Activated T-cell treated with anti-CD3 and anti-CD28 coated beads, Interleukin-2, amount 50 U/mL, for 72 hours (primary cell): ENCODE data around the gene ZNF326. TPM values are rescaled to one million over a fixed set of nuclear protein-coding genes. Genes with fewer than 3 reads are reported as not detected.
"Not testable (repeated sequence)": the region's sequence is repeated elsewhere in the genome, so short reads cannot be mapped to it uniquely, and the experiment has no call there.

Experiments
- ATAC-seq, 2 donors: fragments of 150-1000 bp; cut with Tn5 transposase; replicated peaks in 1 of 2; 2 replicates each; pipeline ENCODE4 v1.10.0; 2021; ENCODE audit warnings: moderate library complexity in 2 of 2, mild to moderate bottlenecking in 1 of 2
- DNase-seq, 2 donors: peaks; one replicate each; pipeline ENCODE4 v3.0.0; 2021 to 2022; ENCODE audit warnings: mixed read lengths in 1 of 2
- H3K27ac Mint-ChIP-seq: one replicate; pipeline ENCODE4 v1.8.0; 2022; ENCODE audit warnings: mild to moderate bottlenecking, moderate library complexity, mixed read lengths
- H3K27me3 Mint-ChIP-seq: one replicate; pipeline ENCODE4 v1.8.0; 2022; ENCODE audit warnings: low read depth, mixed read lengths
- H3K36me3 Mint-ChIP-seq, 2 donors: one replicate each; pipeline ENCODE4 v1.8.0; 2022; ENCODE audit warnings: mixed read lengths in 2 of 2, mild to moderate bottlenecking in 1 of 2; ENCODE audit not compliant: insufficient read depth in 2 of 2
- H3K4me1 Mint-ChIP-seq: one replicate; pipeline ENCODE4 v1.8.0; 2022; ENCODE audit warnings: low read depth, mixed read lengths
- H3K4me3 Mint-ChIP-seq, 2 donors: one replicate each; pipeline ENCODE4 v1.8.0; 2022; ENCODE audit warnings: mild to moderate bottlenecking in 2 of 2, mixed read lengths in 2 of 2, moderate library complexity in 2 of 2
- H3K9me3 Mint-ChIP-seq, 2 donors: one replicate each; pipeline ENCODE4 v1.8.0; 2022; ENCODE audit warnings: mixed read lengths in 2 of 2
- total RNA-seq, 2 donors: library from RNA; stranded (reverse); gene quantifications; one replicate each; pipeline ENCODE4 v1.2.3, GENCODE V29; 2022

ZNF326 gene
- total RNA-seq, 2 donors from 2014 or later: 16.4 to 20.3 TPM

DNA sequence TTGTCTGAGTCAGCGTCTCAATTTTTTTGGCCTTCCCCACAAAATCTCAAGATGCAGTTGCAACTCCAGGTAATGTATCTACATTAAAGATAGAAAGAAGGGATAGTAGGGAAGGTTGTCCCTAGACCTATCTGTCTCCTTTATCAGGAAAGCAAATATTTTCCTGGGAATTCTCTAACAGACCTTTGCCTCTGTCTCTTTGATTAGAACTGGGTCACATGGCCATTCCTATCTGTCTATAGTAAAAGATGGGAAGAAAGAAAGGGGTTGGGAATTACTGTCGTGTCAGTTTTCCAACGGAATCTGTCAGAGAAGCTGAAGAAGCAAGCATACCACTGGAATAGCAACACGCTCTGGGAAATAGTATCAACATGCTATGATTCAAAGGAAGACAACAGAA lies 48.7 kb downstream of the ZNF326 start:
- Mint-ChIP-seq H3K9me3 (no peaks in the 10 kb centered on the region), H3K36me3 (no peaks in the 10 kb centered on the region), H3K4me3 (no peak overlapping the region), H3K27me3 (no peaks in the 10 kb centered on the region), H3K4me1 (no peaks in the 10 kb centered on the region), H3K27ac (no peak overlapping the region)
- DNase-seq (no peak), ATAC-seq (no peak)

DNA sequence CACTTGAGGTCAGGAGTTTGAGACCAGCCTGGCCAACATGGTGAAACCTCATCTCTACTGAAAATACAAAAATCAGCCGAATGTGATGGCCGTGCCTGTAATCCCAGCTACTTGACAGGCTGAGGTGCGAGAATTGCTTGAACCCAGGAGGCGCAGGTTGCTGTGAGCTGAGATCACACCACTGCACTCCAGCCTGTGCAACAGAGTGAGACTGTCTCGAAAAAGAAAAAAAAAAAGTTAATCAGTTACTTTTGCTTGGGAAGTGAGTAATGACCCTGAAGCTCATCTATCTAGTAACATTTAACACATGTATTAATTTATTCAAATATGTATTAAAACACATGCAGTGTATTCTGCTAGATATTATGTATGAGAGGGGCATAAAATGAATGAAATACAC lies 49.4 kb downstream of the ZNF326 start:
- Mint-ChIP-seq H3K27me3 (no peaks in the 10 kb centered on the region), H3K36me3 (no peaks in the 10 kb centered on the region), H3K9me3 (no peaks in the 10 kb centered on the region), H3K27ac (no peak overlapping the region), H3K4me1 (no peaks in the 10 kb centered on the region), H3K4me3 (no peak overlapping the region)
- no peak for DNase-seq
- ATAC-seq: no peak

DNA sequence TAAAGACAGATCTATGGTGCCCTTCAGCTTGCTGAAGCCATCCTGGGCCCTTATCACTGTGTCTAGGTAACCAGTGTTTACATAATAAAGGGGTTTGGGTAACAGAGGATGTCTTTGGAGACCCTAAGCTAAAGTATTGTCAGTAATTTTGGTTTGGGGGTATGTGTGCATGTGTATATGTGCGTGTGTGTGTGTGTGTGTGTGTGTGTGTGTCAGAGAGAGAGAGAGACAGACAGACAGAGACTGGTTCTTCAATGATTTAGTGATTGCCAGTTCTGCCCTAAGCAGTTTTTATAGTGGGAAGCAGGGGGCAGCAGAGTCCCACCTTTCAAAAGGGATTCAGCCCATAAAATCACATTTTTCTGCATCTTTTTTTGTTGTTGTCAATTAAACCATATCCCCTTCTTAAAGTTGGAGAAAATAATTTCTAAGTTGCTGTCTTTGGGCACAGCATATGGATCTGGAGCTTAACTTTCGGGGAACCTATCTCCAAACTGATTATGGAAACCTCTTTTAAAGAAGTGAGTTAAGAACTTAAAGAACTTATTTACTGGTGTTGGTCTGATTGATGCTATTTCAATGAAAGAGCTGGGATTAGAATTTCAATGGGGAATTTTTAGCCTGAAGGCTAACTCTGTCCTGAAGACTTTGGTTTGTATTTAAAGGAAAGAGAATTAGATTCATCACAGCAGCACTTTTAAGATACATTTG lies 51.1 kb downstream of the ZNF326 start:
- no peaks in the 10 kb centered on the region for H3K4me1 Mint-ChIP-seq

DNA sequence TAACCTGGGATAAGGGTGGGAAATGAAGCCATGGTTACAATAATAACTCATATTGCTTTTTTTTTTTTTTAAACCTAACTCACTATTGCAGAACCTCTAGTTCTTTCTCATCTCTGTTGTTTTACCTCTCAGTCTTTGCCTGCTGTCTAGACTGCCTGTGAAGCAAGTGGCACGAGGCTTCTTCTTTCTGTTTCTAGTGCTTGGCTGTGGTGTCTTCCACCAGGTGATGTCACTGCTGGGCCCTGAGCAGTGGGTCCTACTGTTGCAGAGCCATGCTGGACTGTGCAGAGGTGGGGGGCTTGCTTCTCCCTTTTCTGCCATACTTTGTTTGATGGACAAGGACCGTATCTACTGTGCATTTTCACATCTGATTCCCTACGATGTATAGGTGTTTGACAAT lies 51.7 kb downstream of the ZNF326 start:
- no peak overlapping the region for H3K4me3 Mint-ChIP-seq
- H3K27ac Mint-ChIP-seq: no peak overlapping the region
- H3K27me3 Mint-ChIP-seq: no peaks in the 10 kb centered on the region
- no peak for ATAC-seq
- H3K4me1 Mint-ChIP-seq: no peaks in the 10 kb centered on the region
- H3K36me3 Mint-ChIP-seq: no peaks in the 10 kb centered on the region
- no peak for DNase-seq
- H3K9me3 Mint-ChIP-seq: no peaks in the 10 kb centered on the region

More for the DNA sequence above, 51.1 kb downstream of the ZNF326 start:
- no peaks in the 10 kb centered on the region for H3K9me3 Mint-ChIP-seq
- ATAC-seq (peak in 1 of 2 donors; percentile 46), DNase-seq (peak; percentile 19 to 28)
- no peaks in the 10 kb centered on the region for H3K27me3 Mint-ChIP-seq
- no peak overlapping the region for H3K27ac Mint-ChIP-seq
- H3K4me3 Mint-ChIP-seq: no peak overlapping the region
- H3K36me3 Mint-ChIP-seq: no peaks in the 10 kb centered on the region

DNA sequence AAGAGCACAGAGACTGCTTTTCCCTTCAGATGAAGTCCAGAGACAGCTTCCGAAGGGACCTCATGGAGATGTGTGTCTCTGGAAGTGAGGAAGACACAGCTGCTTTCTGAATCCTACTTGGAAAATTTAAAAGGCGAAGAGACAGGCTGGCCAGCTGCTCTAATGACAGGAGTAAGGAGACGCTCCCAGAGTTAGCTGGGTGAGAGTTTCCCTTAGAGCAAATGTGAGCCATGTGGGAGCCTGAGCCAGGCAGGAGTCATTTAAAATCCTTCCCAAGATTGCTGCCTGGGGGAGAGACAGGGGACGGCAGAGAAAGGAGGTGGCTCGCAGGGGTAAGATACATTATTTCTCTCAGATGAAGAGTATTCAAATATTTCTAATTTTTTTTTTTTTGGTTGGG lies 53.1 kb downstream of the ZNF326 start:
- H3K27me3 Mint-ChIP-seq: no peaks in the 10 kb centered on the region
- no peak overlapping the region for H3K4me3 Mint-ChIP-seq
- ATAC-seq (no peak), DNase-seq (no peak)
- H3K9me3 Mint-ChIP-seq: no peaks in the 10 kb centered on the region
- H3K4me1 Mint-ChIP-seq: no peaks in the 10 kb centered on the region
- no peaks in the 10 kb centered on the region for H3K36me3 Mint-ChIP-seq
- H3K27ac Mint-ChIP-seq: no peak overlapping the region

DNA sequence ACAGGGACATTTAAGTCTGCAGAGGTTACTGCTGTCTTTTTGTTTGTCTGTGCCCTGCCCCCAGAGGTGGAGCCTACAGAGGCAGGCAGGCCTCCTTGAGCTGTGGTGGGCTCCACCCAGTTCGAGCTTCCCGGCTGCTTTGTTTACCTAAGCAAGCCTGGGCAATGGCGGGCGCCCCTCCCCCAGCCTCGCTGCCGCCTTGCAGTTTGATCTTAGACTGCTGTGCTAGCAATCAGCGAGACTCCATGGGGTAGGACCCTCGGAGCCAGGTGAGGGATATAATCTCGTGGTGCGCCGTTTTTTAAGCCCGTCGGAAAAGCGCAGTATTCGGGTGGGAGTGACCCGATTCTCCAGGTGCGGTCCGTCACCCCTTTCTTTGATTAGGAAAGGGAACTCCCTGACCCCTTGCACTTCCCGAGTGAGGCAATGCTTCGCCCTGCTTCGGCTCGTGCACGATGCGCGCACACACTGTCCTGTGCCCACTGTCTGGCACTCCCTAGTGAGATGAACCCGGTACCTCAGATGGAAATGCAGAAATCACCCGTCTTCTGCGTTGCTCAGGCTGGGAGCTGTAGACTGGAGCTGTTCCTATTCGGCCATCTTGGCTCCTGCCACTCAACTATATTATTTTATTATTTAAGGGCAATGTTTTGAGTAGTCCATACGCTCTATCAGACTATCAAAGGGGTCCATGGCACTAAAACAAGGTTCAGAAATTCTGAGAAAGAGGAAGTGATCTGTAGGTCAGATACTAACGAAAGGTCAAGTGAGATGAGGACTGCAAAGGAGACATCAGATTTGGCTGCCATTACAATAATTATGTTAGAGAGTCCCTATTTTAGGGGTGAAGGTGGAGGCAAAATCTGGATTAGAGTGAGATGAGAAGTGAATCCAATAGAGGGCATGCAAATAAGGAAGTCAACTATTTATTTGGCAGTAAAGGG lies 68.1 kb downstream of the ZNF326 start:
- not testable (repeated sequence) for H3K36me3 Mint-ChIP-seq, ATAC-seq, DNase-seq, H3K27ac Mint-ChIP-seq, H3K9me3 Mint-ChIP-seq, H3K4me1 Mint-ChIP-seq, H3K4me3 Mint-ChIP-seq
- peaks cover 22% of the 10 kb centered on the region for H3K27me3 Mint-ChIP-seq

DNA sequence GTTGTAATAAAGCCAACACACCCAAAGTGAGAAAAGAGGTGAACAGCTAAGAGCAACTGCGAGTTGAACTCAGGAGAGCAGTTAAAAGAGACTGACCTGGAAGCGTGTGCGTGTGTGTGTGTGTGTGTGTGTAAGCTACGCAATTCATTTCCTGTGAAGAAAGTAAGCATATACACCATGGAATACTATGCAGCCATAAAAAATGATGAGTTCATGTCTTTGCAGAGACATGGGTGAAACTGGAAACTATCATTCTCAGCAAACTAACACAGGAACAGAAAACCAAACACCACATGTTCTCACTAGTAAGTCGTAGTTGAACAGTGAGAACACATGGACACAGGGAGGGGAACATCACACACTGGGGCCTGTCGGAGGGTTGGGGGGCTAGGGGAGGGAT lies 69.2 kb downstream of the ZNF326 start:
- not testable (repeated sequence) for H3K4me1 Mint-ChIP-seq, H3K9me3 Mint-ChIP-seq, H3K36me3 Mint-ChIP-seq, H3K27ac Mint-ChIP-seq, DNase-seq, H3K4me3 Mint-ChIP-seq, ATAC-seq
- H3K27me3 Mint-ChIP-seq: peaks cover 22% of the 10 kb centered on the region

DNA sequence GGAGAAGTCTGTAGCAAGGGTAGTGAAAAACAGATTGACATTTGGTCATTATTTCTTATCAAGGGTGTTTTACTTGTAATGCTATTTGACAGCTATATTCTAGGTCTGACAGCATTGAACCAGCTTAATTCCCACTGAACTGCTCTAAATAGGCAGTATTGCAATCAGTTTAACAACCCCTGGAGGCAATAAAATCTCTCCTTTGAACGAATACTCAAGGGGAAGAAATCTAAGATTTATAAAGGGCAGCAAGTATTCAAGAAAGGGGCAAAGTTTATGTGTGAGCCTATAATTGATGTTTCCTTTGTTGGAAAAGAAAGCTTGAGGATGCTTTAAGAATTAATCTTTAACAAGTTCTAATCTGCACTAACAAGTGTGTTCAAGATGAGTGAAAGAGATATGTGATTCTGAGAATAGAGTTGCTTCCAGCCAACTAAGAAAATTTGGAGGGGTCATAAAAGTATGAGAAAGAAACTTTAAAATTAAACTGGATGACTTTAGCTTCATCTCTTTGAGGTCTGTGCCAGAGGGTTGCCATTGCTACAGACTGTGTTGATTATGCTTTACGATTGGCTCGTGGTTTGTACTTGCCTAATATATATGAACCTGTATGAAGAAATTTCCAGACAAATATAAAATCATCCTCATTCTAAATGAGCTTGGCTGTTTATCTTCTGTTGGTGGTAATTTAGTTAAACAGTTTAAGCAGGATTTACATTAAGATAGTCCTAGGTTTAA lies 72.5 kb downstream of the ZNF326 start:
- Mint-ChIP-seq H3K9me3 (peaks cover 6 to 7% of the 10 kb centered on the region in 2 donors), H3K4me3 (no peak overlapping the region)

DNA sequence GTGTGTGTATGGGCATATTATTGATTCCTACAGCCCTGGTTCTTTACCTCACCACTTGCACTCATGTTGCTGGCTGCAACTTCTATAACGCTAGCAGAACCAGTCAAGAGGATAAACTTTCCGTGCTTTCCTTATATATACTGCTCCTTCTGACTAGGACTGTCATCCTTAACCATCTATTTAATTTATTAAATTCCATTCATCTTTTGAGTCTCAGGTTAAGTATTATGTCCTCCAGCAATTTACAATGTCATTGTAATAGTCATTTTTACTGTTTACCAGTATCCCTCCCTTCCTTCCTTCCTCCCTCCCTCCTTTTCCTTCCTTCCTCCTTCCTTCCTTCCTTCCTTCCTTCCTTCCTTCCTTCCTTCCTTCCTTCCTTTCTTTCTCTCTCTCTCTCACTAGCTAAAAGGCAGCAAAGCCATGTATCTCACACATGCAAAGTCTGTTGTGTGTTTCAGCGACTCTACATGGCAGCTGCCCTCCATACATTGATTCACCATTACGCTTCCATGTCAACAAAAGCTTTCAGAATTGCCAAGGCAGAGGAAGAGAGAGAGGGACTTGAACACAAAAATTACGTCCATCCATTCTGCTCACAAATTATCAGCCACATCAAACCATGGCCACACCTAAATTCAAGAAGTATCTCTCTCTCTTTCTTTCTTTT lies 73.8 kb downstream of the ZNF326 start:
- Mint-ChIP-seq H3K9me3 (peaks cover 3 to 5% of the 10 kb centered on the region in 2 donors), H3K36me3 (no peaks in the 10 kb centered on the region), H3K27ac (no peak overlapping the region), H3K27me3 (peaks cover 20% of the 10 kb centered on the region), H3K4me1 (no peaks in the 10 kb centered on the region), H3K4me3 (no peak overlapping the region)
- DNase-seq: no peak
- ATAC-seq: no peak

More for the DNA sequence above, 72.5 kb downstream of the ZNF326 start:
- H3K4me1 Mint-ChIP-seq: no peaks in the 10 kb centered on the region
- H3K27me3 Mint-ChIP-seq: peaks cover 29% of the 10 kb centered on the region
- no peak for ATAC-seq
- H3K27ac Mint-ChIP-seq: no peak overlapping the region
- no peak for DNase-seq
- H3K36me3 Mint-ChIP-seq: no peaks in the 10 kb centered on the region

DNA sequence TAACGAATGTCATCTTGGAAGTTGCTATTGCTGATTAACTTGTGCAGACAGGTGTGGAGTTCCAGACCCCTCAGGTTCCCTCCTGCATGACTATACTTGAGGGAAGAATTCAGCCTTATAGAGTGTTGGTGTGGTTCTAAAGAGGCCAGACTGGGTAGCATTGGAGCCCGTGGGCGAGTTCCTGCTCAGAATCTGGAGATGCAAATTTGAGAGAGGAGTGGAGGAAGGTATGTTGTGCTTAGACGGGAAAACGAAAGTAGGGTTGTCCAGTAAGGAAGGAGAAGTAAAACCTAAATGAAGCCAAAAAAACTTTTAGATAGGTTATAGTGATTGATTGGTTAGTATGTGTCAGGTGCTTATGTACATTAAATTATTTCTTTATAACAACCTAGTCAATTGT lies 79.2 kb downstream of the ZNF326 start:
- ATAC-seq (no peak), DNase-seq (no peak)
- H3K9me3 Mint-ChIP-seq: no peaks in the 10 kb centered on the region
- H3K4me3 Mint-ChIP-seq: no peak overlapping the region
- peaks cover 7% of the 10 kb centered on the region for H3K27me3 Mint-ChIP-seq
- H3K4me1 Mint-ChIP-seq: no peaks in the 10 kb centered on the region
- no peak overlapping the region for H3K27ac Mint-ChIP-seq
- H3K36me3 Mint-ChIP-seq: no peaks in the 10 kb centered on the region

DNA sequence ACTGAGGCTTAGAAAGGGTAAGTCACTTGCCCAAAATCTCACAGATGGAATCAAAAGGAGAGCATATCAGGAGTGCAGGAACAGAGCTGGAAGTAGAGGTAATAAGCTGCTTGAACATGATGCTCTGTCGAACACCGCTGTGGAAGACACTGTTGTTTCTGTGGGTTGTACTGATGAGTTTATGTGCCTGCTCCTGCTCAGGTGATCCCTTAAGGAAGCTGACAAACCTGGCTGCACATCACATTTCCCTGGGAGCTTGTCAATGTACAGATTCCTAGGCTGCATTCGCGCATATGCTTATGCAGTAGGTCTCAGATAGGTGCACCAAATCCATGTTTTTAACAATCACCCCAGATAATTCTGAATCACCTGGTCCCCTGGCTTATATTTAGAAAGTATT lies 79.7 kb downstream of the ZNF326 start:
- Mint-ChIP-seq H3K4me3 (no peak overlapping the region), H3K36me3 (no peaks in the 10 kb centered on the region), H3K27ac (no peak overlapping the region), H3K4me1 (no peaks in the 10 kb centered on the region), H3K9me3 (no peaks in the 10 kb centered on the region), H3K27me3 (peaks cover 7% of the 10 kb centered on the region)
- DNase-seq: no peak
- ATAC-seq: no peak

DNA sequence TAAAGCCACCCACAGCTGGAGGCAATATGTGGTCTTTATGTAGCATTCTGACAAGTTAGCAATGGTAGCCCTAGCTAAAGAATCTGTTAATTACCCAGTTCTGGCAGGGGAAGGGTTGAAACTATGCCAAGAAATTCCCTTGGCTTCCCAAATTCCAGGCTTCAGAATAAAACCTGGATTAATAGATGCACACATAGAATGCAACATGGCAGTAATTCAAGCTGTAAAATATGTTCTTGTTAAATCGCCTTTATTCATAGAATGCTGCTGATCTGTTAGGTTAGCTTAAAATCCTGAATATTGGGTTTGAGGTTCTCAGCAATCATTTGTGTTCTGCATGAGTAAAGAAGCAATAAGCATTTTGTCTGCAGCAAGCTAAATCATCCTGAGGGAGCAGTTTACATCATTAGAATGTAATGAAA lies 80.1 kb downstream of the ZNF326 start:
- no peak for DNase-seq
- Mint-ChIP-seq H3K27ac (no peak overlapping the region), H3K27me3 (peaks cover 7% of the 10 kb centered on the region), H3K4me3 (no peak overlapping the region), H3K4me1 (no peaks in the 10 kb centered on the region), H3K36me3 (no peaks in the 10 kb centered on the region), H3K9me3 (no peaks in the 10 kb centered on the region)
- ATAC-seq: no peak
